ENCODE results near the gene BTBD16. TPM values are rescaled to one million over a fixed set of nuclear protein-coding genes. Genes with fewer than 3 reads are reported as not detected.
A peak's percentile ranks its signal among the peaks of the same experiment; 100 is the strongest.

The BTBD16 gene
- total and polyA plus RNA-seq, 2 of the 13 experiments (the other 11 are each of a cell fraction or from before 2014, with no cell fraction given): 5.0 to 11.9 TPM

GRCh38 chr10:122267849-122268737, 3.0 kb upstream of the BTBD16 start (continued):
- TF ChIP-seq ZBTB33 (CRISPR knock-in tag; IDR thresholded peaks at IDR 0.05) (no peak; the same call in 1 of the 2 replicates), ZFP36L2 (CRISPR knock-in tag; IDR thresholded peaks at IDR 0.05) (no peak), KMT2A (CRISPR knock-in tag; IDR thresholded peaks at IDR 0.05) (no peak), CERS6 (CRISPR knock-in tag; IDR thresholded peaks at IDR 0.05) (no peak), ZBTB7A (CRISPR knock-in tag; IDR thresholded peaks at IDR 0.05) (no peak), IRF1 (CRISPR knock-in tag; IDR thresholded peaks at IDR 0.05; ENCODE audit: low read depth) (no peak), ZNF557 (CRISPR knock-in tag; IDR thresholded peaks at IDR 0.05) (no peak), ZZZ3 (CRISPR knock-in tag; IDR thresholded peaks at IDR 0.05; ENCODE audit: borderline replicate concordance) (no peak), SCMH1 (CRISPR knock-in tag; IDR thresholded peaks at IDR 0.05; ENCODE audit: borderline replicate concordance) (no peak), PRMT3 (CRISPR knock-in tag; IDR thresholded peaks at IDR 0.05; ENCODE audit: borderline replicate concordance, low read depth) (no peak), MLX (CRISPR knock-in tag; IDR thresholded peaks at IDR 0.05) (no peak), NCOR1 (IDR thresholded peaks at IDR 0.05; ENCODE audit: borderline replicate concordance, low read length) (peak; percentile 37; the same call in 1 of the 2 replicates), SIN3B (IDR thresholded peaks at IDR 0.05; ENCODE audit: low read length) (no peak), MYNN (CRISPR knock-in tag; IDR thresholded peaks at IDR 0.05; ENCODE audit: low read depth) (no peak), ELF4 (CRISPR knock-in tag; IDR thresholded peaks at IDR 0.05; ENCODE audit: borderline replicate concordance) (no peak), IRX3 (CRISPR knock-in tag; IDR thresholded peaks at IDR 0.05; ENCODE audit: borderline replicate concordance, low read depth) (no peak), ZFP36 (IDR thresholded peaks at IDR 0.05; ENCODE audit: borderline replicate concordance, low read depth, low read length, partially characterized antibody) (no peak), MBNL3 (CRISPR knock-in tag; conservative IDR thresholded peaks at IDR 0.05) (no peak), XRCC5 (optimal IDR thresholded peaks at IDR 0.05; ENCODE audit: low read length) (peak; percentile 76)
- TF ChIP-seq, protein P1, sequence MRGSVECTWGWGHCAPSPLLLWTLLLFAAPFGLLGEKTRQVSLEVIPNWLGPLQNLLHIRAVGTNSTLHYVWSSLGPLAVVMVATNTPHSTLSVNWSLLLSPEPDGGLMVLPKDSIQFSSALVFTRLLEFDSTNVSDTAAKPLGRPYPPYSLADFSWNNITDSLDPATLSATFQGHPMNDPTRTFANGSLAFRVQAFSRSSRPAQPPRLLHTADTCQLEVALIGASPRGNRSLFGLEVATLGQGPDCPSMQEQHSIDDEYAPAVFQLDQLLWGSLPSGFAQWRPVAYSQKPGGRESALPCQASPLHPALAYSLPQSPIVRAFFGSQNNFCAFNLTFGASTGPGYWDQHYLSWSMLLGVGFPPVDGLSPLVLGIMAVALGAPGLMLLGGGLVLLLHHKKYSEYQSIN (CRISPR knock-in tag; IDR thresholded peaks at IDR 0.05; ENCODE audit: borderline replicate concordance): no peak
- TF ChIP-seq, protein P2, sequence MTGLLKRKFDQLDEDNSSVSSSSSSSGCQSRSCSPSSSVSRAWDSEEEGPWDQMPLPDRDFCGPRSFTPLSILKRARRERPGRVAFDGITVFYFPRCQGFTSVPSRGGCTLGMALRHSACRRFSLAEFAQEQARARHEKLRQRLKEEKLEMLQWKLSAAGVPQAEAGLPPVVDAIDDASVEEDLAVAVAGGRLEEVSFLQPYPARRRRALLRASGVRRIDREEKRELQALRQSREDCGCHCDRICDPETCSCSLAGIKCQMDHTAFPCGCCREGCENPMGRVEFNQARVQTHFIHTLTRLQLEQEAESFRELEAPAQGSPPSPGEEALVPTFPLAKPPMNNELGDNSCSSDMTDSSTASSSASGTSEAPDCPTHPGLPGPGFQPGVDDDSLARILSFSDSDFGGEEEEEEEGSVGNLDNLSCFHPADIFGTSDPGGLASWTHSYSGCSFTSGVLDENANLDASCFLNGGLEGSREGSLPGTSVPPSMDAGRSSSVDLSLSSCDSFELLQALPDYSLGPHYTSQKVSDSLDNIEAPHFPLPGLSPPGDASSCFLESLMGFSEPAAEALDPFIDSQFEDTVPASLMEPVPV (CRISPR knock-in tag; IDR thresholded peaks at IDR 0.05): no peak

Data from HepG2 (cell line).